Activated CD4-positive, CD25-positive, alpha-beta regulatory T cell treated with anti-CD3 and anti-CD28 coated beads, Interleukin-2, amount 50 U/mL, for 16 hours (primary cell): Measurements from ENCODE around the gene SPATA9.
A peak's percentile ranks its signal among the peaks of the same experiment; 100 is the strongest.

Experiments used
- DNase-seq: peaks from one replicate; pipeline ENCODE4 v3.0.0-alpha.2; 2020; ENCODE audit warnings: low read depth, low spot score

The SPATA9 gene

GRCh38 chr5:95684361-95684760 lies 1.6 kb upstream of the SPATA9 start:
- DNase-seq: no peak

GRCh38 chr5:95673081-95673480 lies 9.7 kb downstream of the SPATA9 start:
- DNase-seq: no peak

GRCh38 chr5:95672641-95673040 lies 10.2 kb downstream of the SPATA9 start:
- no peak for DNase-seq

- no peak for DNase-seq
These were observed 11.0 kb downstream of the SPATA9 start for GRCh38 chr5:95671826-95672225.

- DNase-seq: no peak
These were observed 12.2 kb downstream of the SPATA9 start for GRCh38 chr5:95670568-95670967.

- no peak for DNase-seq
These were observed 12.8 kb downstream of the SPATA9 start for GRCh38 chr5:95669985-95670384.

- DNase-seq: no peak
These were observed 13.3 kb downstream of the SPATA9 start for GRCh38 chr5:95669540-95669939.

- DNase-seq: no peak
These were observed 14.1 kb downstream of the SPATA9 start for GRCh38 chr5:95668728-95669127.

- DNase-seq: no peak
These were observed 14.6 kb downstream of the SPATA9 start for GRCh38 chr5:95668216-95668615.

GRCh38 chr5:95667678-95668077 lies 15.1 kb downstream of the SPATA9 start:
- DNase-seq: no peak

- DNase-seq: no peak
These were observed 15.7 kb downstream of the SPATA9 start for GRCh38 chr5:95667061-95667618.

GRCh38 chr5:95664204-95664786 lies 18.5 kb downstream of the SPATA9 start:
- DNase-seq: peak; percentile 2

GRCh38 chr5:95662946-95663345 lies 19.8 kb downstream of the SPATA9 start:
- no peak for DNase-seq

- DNase-seq: no peak
These were observed 22.7 kb downstream of the SPATA9 start for GRCh38 chr5:95660060-95660459.

GRCh38 chr5:95655575-95655974 lies 27.2 kb downstream of the SPATA9 start:
- DNase-seq: no peak

GRCh38 chr5:95654196-95654595 lies 28.6 kb downstream of the SPATA9 start:
- DNase-seq: no peak

- no peak for DNase-seq
These were observed 29.9 kb downstream of the SPATA9 start for GRCh38 chr5:95652849-95653248.

- no peak for DNase-seq
These were observed 32.8 kb downstream of the SPATA9 start for GRCh38 chr5:95649842-95650620.

GRCh38 chr5:95649274-95649673 lies 33.5 kb downstream of the SPATA9 start:
- no peak for DNase-seq

GRCh38 chr5:95647886-95648860 lies 34.6 kb downstream of the SPATA9 start:
- no peak for DNase-seq

- peak; percentile 88 for DNase-seq
These were observed 36.0 kb downstream of the SPATA9 start, which contains the start of gene RFESD for GRCh38 chr5:95646569-95647431. RFESD (plus strand) TSS chr5:95646777; CDS start chr5:95652272, 5,495 bp downstream.
